Ovary (tissue), 3 donors: ENCODE results near the gene ZNF445.

Experiments
- EP300 ChIP-seq: sonication (generic); formaldehyde crosslinking; IDR thresholded peaks from one replicate; pipeline ENCODE4 v1.6.1; 2017; ENCODE audit warnings: antibody characterized with exemption
- POLR2A ChIP-seq: fragments of 450-650 bp; IDR thresholded peaks from one replicate; pipeline ENCODE4 v1.6.1; 2017; ENCODE audit warnings: antibody characterized with exemption, mild to moderate bottlenecking, moderate library complexity
- TF ChIP-seq, protein P1 (sequence below), 3 donors: fragments of 450-650 bp in 2 of 3; fragments of 200-600 bp in 1 of 3; IDR thresholded peaks; one replicate each; pipeline versions ENCODE4 v1.5.1 to v1.8.0; 2016 to 2022; ENCODE audit warnings: antibody characterized with exemption in 3 of 3, mild to moderate bottlenecking in 1 of 3
- donor health status: DM: no; HTN: no; CAD: no.

DNA sequence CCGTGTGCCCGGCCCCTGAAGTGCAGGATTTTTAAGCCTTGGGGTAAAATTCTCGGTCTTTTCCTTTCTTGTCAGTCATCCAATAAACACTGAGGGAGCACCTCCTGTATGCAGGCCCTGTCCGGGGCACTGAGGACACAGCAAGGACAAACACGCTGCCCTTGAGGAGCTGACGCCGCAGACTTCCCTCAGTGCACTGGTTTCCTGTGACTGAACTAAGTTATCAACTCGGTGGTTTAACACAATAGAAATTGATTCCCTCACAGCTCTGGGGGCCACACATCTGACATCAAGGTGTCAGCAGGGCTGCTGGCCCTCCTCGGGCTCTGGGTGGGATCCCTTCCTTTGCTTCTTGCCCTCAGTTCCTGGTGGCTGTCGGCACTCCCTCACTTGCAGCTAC is 65.1 kb downstream of the ZNF445 start:
- TF ChIP-seq, protein P1, sequence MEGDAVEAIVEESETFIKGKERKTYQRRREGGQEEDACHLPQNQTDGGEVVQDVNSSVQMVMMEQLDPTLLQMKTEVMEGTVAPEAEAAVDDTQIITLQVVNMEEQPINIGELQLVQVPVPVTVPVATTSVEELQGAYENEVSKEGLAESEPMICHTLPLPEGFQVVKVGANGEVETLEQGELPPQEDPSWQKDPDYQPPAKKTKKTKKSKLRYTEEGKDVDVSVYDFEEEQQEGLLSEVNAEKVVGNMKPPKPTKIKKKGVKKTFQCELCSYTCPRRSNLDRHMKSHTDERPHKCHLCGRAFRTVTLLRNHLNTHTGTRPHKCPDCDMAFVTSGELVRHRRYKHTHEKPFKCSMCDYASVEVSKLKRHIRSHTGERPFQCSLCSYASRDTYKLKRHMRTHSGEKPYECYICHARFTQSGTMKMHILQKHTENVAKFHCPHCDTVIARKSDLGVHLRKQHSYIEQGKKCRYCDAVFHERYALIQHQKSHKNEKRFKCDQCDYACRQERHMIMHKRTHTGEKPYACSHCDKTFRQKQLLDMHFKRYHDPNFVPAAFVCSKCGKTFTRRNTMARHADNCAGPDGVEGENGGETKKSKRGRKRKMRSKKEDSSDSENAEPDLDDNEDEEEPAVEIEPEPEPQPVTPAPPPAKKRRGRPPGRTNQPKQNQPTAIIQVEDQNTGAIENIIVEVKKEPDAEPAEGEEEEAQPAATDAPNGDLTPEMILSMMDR (IDR thresholded peaks at IDR 0.05), result no peak
- no peak for TF ChIP-seq POLR2A
- TF ChIP-seq EP300, result no peak
